Tibial nerve (tissue), 4 donors: ENCODE data around the gene BNC2. TPM values are rescaled to one million over a fixed set of nuclear protein-coding genes. Genes with fewer than 3 reads are reported as not detected.
A peak's percentile ranks its signal among the peaks of the same experiment; 100 is the strongest.

Experiments
- DNase-seq, 2 donors: peaks; one replicate each; pipeline ENCODE4 v3.0.0-alpha.2; 2019; ENCODE audit warnings: low spot score in 2 of 2
- H3K27ac ChIP-seq, 4 donors: fragments of 200-600 bp; sonication (generic) in 3 of 4; one replicate each; pipeline ENCODE4 v1.5.1; 2017 to 2019; ENCODE audit warnings: mild to moderate bottlenecking in 1 of 4
- H3K27me3 ChIP-seq, 2 donors: fragments of 200-600 bp; sonication (generic) in 1 of 2; one replicate each; pipeline versions ENCODE4 v1.5.1 to v1.6.0; 2017 to 2019
- H3K36me3 ChIP-seq, 3 donors: fragments of 200-600 bp; sonication (generic); one replicate each; pipeline ENCODE4 v1.5.1; 2018 to 2019
- H3K4me1 ChIP-seq, 4 donors: fragments of 200-600 bp; sonication (generic) in 3 of 4; one replicate each; pipeline ENCODE4 v1.5.1; 2017 to 2019
- H3K4me3 ChIP-seq, 4 donors: fragments of 200-600 bp; sonication (generic) in 3 of 4; one replicate each; pipeline ENCODE4 v1.5.1; 2017 to 2019; ENCODE audit warnings: mild to moderate bottlenecking in 1 of 4, moderate library complexity in 1 of 4
- H3K9me3 ChIP-seq, 4 donors: fragments of 200-600 bp; sonication (generic) in 3 of 4; one replicate each; pipeline ENCODE4 v1.5.1; 2017 to 2019
- CTCF ChIP-seq, 5 experiments: fragments of 200-600 bp in 3 of 5; fragments of 450-650 bp in 2 of 5; sonication (generic) in 3 of 5; IDR thresholded peaks; one replicate each; pipeline ENCODE4 v1.5.1; 2016 to 2019; ENCODE audit warnings: antibody characterized with exemption in 5 of 5, mild to moderate bottlenecking in 3 of 5, moderate library complexity in 2 of 5
- EP300 ChIP-seq, 2 donors: sonication (generic); formaldehyde crosslinking; IDR thresholded peaks; one replicate each; pipeline ENCODE4 v1.6.1; 2017; ENCODE audit warnings: antibody characterized with exemption in 2 of 2, mild to moderate bottlenecking in 1 of 2
- POLR2A ChIP-seq, 2 donors: fragments of 450-650 bp; IDR thresholded peaks; one replicate each; pipeline ENCODE4 v1.6.1; 2017; ENCODE audit warnings: antibody characterized with exemption in 2 of 2, mild to moderate bottlenecking in 2 of 2, moderate library complexity in 2 of 2
- WGBS, 2 donors: methylation state at CpG; one replicate each; pipeline ENCODE4 v1.1.5; 2018; 5-methylcytosine and 5-hydroxymethylcytosine counted together
- total RNA-seq, 4 donors: library from RNA; depleted of rRNA; stranded (reverse); fragments of >200 nt; gene quantifications; one replicate each; pipeline ENCODE4 v1.1.0, GENCODE V29; 2016

Gene BNC2
- total RNA-seq, 4 donors from 2014 or later, result 69.9 to 89.6 (median 88.4) TPM

GRCh38 chr9:16796304-16796825 is 74.1 kb downstream of the BNC2 start:
- Histone ChIP-seq H3K36me3 (no peaks in the 10 kb centered on the region), H3K4me3 (no peak overlapping the region), H3K27ac (peak overlapping the region in 2 of 4 donors; percentile 43 to 64), H3K9me3 (no peaks in the 10 kb centered on the region), H3K4me1 (peaks cover 0 to 15% (median 0%) of the 10 kb centered on the region in 4 donors), H3K27me3 (no peaks in the 10 kb centered on the region)
- no peak for TF ChIP-seq POLR2A (IDR thresholded peaks at IDR 0.05)
- no peak for TF ChIP-seq CTCF (IDR thresholded peaks at IDR 0.05)
- no peak for TF ChIP-seq EP300 (IDR thresholded peaks at IDR 0.05)
- WGBS, 2 donors, result 74 to 78% methylated on average over 5 of the region's 5 CpGs
- no peak for DNase-seq

GRCh38 chr9:16794871-16795639 is 75.4 kb downstream of the BNC2 start:
- H3K9me3 ChIP-seq, result no peaks in the 10 kb centered on the region
- peak in 1 of 2 donors; percentile 54 for DNase-seq
- TF ChIP-seq EP300 (IDR thresholded peaks at IDR 0.05), result peak in 1 of 2 donors; percentile 45
- no peak for TF ChIP-seq CTCF (IDR thresholded peaks at IDR 0.05)
- H3K4me3 ChIP-seq, result no peak overlapping the region
- H3K36me3 ChIP-seq, result no peaks in the 10 kb centered on the region
- H3K27ac ChIP-seq, result peak overlapping the region in 3 of 4 donors; percentile 1 to 64 (median 43)
- peaks cover 0 to 15% (median 0%) of the 10 kb centered on the region in 4 donors for H3K4me1 ChIP-seq
- 58 to 59% methylated on average over 9 of the region's 9 CpGs for WGBS, 2 donors
- no peaks in the 10 kb centered on the region for H3K27me3 ChIP-seq

- Histone ChIP-seq H3K27me3 (no peaks in the 10 kb centered on the region), H3K27ac (no peak overlapping the region), H3K4me3 (no peak overlapping the region), H3K9me3 (no peaks in the 10 kb centered on the region), H3K4me1 (peaks cover 0 to 15% (median 0%) of the 10 kb centered on the region in 4 donors), H3K36me3 (no peaks in the 10 kb centered on the region)
- WGBS, 2 donors, result 90 to 92% methylated on average over 4 of the region's 4 CpGs
- no peak for DNase-seq
- no peak for TF ChIP-seq CTCF (IDR thresholded peaks at IDR 0.05)
Measured at GRCh38 chr9:16794103-16794502, 76.4 kb downstream of the BNC2 start.

- no peaks in the 10 kb centered on the region for H3K36me3 ChIP-seq
- H3K9me3 ChIP-seq, result no peaks in the 10 kb centered on the region
- TF ChIP-seq EP300 (IDR thresholded peaks at IDR 0.05) (no peak), CTCF (IDR thresholded peaks at IDR 0.05) (no peak)
- H3K4me3 ChIP-seq, result no peak overlapping the region
- WGBS, 2 donors, result 77 to 82% methylated on average over 6 of the region's 6 CpGs
- H3K27ac ChIP-seq, result no peak overlapping the region
- H3K27me3 ChIP-seq, result no peaks in the 10 kb centered on the region
- DNase-seq, result no peak
- H3K4me1 ChIP-seq, result no peaks in the 10 kb centered on the region
Measured at GRCh38 chr9:16787724-16788123, 82.7 kb downstream of the BNC2 start.

GRCh38 chr9:16784002-16784401 is 86.5 kb downstream of the BNC2 start:
- Histone ChIP-seq H3K27ac (no peak overlapping the region), H3K4me3 (no peak overlapping the region), H3K27me3 (no peaks in the 10 kb centered on the region), H3K9me3 (no peaks in the 10 kb centered on the region), H3K36me3 (no peaks in the 10 kb centered on the region), H3K4me1 (no peaks in the 10 kb centered on the region)
- 80 to 81% methylated on average over 2 of the region's 2 CpGs for WGBS, 2 donors
- no peak for DNase-seq
- no peak for TF ChIP-seq EP300 (IDR thresholded peaks at IDR 0.05)
- no peak for TF ChIP-seq CTCF (IDR thresholded peaks at IDR 0.05)
- TF ChIP-seq POLR2A (IDR thresholded peaks at IDR 0.05), result no peak
